A549 (cell line): Measurements from ENCODE around the gene SMARCB1.

Experiments
- CEBPB ChIP-seq, 2 experiments: fragments of >200 bp in 1 of 2; sonication (Bioruptor Twin) in 1 of 2; formaldehyde crosslinking in 1 of 2; IDR thresholded peaks; 2 replicates each; pipeline ENCODE4 v1.6.1; 2012 to 2016
- CTCF ChIP-seq: fragments of >200 bp; sonication (Bioruptor Twin); formaldehyde crosslinking; IDR thresholded peaks from 3 replicates; pipeline ENCODE4 v1.5.1; 2016
- ESRRA ChIP-seq: fragments of 150-350 bp; IDR thresholded peaks from 2 replicates; pipeline ENCODE4 v1.6.1; 2014; ENCODE audit warnings: mild to moderate bottlenecking, low read length, borderline replicate concordance
- MAFK ChIP-seq: fragments of 450-650 bp; IDR thresholded peaks from 2 replicates; pipeline ENCODE4 v1.6.1; 2014; ENCODE audit not compliant: partially characterized antibody
- MYC ChIP-seq: IDR thresholded peaks from 2 replicates; pipeline ENCODE4 v1.6.1; 2012; ENCODE audit warnings: mild to moderate bottlenecking, inconsistent platforms, low read length, improper control_type of control experiment, borderline replicate concordance
- POLR2A ChIP-seq: IDR thresholded peaks from 2 replicates; pipeline ENCODE4 v1.6.1; 2012; ENCODE audit warnings: mild to moderate bottlenecking, low read length
- RAD21 ChIP-seq, 2 experiments: fragments of >200 bp in 1 of 2; sonication (Bioruptor Twin) in 1 of 2; formaldehyde crosslinking in 1 of 2; IDR thresholded peaks in 1 of 2; conservative IDR thresholded peaks in 1 of 2; 2 replicates in 1 of 2; 3 replicates in 1 of 2; pipeline ENCODE4 v1.6.1; 2012 to 2018; ENCODE audit warnings: inconsistent platforms in 1 of 2
- ZFP36 ChIP-seq: fragments of 450-650 bp; IDR thresholded peaks from 2 replicates; pipeline ENCODE4 v1.6.1; 2014; ENCODE audit warnings: borderline replicate concordance; ENCODE audit not compliant: partially characterized antibody
- ZSCAN20 ChIP-seq: fragments of 250-450 bp; sonication (Bioruptor Pico); IDR thresholded peaks from 2 replicates; pipeline ENCODE4 v1.8.0; 2022; ENCODE audit warnings: mild to moderate bottlenecking, moderate library complexity
- TF ChIP-seq, protein P1 (sequence below): fragments of 200-600 bp; sonication (generic); IDR thresholded peaks from 2 replicates; pipeline ENCODE4 v1.6.1; 2016; ENCODE audit warnings: antibody characterized with exemption, mild to moderate bottlenecking, moderate library complexity
- TF ChIP-seq, protein P2 (sequence below): IDR thresholded peaks from 2 replicates; pipeline ENCODE4 v1.6.1; 2012

GRCh38 chr22:23815541-23816155, 28.9 kb downstream of the SMARCB1 start:
- TF ChIP-seq CTCF (no peak), POLR2A (no peak), ZSCAN20 (CRISPR knock-in tag) (no peak), ESRRA (no peak), MAFK (no peak), CEBPB (IDR thresholded peaks at IDR 0.05) (no peak), MYC (no peak), RAD21 (conservative IDR thresholded peaks at IDR 0.05 in 1 of 2, IDR thresholded peaks at IDR 0.05 in 1 of 2) (no peak), ZFP36 (no peak)
- TF ChIP-seq, protein P1, sequence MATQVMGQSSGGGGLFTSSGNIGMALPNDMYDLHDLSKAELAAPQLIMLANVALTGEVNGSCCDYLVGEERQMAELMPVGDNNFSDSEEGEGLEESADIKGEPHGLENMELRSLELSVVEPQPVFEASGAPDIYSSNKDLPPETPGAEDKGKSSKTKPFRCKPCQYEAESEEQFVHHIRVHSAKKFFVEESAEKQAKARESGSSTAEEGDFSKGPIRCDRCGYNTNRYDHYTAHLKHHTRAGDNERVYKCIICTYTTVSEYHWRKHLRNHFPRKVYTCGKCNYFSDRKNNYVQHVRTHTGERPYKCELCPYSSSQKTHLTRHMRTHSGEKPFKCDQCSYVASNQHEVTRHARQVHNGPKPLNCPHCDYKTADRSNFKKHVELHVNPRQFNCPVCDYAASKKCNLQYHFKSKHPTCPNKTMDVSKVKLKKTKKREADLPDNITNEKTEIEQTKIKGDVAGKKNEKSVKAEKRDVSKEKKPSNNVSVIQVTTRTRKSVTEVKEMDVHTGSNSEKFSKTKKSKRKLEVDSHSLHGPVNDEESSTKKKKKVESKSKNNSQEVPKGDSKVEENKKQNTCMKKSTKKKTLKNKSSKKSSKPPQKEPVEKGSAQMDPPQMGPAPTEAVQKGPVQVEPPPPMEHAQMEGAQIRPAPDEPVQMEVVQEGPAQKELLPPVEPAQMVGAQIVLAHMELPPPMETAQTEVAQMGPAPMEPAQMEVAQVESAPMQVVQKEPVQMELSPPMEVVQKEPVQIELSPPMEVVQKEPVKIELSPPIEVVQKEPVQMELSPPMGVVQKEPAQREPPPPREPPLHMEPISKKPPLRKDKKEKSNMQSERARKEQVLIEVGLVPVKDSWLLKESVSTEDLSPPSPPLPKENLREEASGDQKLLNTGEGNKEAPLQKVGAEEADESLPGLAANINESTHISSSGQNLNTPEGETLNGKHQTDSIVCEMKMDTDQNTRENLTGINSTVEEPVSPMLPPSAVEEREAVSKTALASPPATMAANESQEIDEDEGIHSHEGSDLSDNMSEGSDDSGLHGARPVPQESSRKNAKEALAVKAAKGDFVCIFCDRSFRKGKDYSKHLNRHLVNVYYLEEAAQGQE: no peak
- TF ChIP-seq, protein P2, sequence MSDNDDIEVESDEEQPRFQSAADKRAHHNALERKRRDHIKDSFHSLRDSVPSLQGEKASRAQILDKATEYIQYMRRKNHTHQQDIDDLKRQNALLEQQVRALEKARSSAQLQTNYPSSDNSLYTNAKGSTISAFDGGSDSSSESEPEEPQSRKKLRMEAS: no peak
